Gastroesophageal sphincter (tissue), 3 donors: ENCODE results near the gene AP3B2.

Experiments used
- POLR2AphosphoS5 ChIP-seq: sonication (generic); formaldehyde crosslinking; IDR thresholded peaks from one replicate; pipeline ENCODE4 v1.6.1; 2017; ENCODE audit warnings: antibody characterized with exemption
- TF ChIP-seq, protein P1 (sequence below), 4 experiments: fragments of 200-600 bp in 2 of 4; fragments of 450-650 bp in 2 of 4; sonication (generic) in 1 of 4; IDR thresholded peaks; one replicate each; pipeline ENCODE4 v1.5.1; 2017 to 2019; ENCODE audit warnings: antibody characterized with exemption in 4 of 4, mild to moderate bottlenecking in 2 of 4, moderate library complexity in 2 of 4

DNA sequence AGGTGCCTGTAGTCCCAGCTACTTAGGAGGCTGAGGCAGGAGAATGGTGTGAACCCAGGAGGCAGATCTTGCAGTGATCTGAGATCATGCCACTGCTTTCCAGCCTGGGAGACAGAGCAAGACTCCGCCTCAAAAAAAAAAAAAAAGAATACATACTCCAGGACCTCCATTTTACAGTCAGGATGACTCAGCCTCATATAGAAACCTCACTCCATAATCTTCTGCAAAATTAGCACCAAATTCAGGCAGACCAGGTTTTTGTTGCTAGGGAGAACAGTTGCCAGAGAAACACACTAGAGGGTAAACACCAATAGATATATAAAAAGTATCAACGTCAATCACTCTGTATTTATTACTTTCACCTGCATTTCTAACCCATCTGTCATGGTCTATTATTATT is 28.3 kb upstream of the AP3B2 start:
- TF ChIP-seq POLR2AphosphoS5: no peak
- TF ChIP-seq, protein P1, sequence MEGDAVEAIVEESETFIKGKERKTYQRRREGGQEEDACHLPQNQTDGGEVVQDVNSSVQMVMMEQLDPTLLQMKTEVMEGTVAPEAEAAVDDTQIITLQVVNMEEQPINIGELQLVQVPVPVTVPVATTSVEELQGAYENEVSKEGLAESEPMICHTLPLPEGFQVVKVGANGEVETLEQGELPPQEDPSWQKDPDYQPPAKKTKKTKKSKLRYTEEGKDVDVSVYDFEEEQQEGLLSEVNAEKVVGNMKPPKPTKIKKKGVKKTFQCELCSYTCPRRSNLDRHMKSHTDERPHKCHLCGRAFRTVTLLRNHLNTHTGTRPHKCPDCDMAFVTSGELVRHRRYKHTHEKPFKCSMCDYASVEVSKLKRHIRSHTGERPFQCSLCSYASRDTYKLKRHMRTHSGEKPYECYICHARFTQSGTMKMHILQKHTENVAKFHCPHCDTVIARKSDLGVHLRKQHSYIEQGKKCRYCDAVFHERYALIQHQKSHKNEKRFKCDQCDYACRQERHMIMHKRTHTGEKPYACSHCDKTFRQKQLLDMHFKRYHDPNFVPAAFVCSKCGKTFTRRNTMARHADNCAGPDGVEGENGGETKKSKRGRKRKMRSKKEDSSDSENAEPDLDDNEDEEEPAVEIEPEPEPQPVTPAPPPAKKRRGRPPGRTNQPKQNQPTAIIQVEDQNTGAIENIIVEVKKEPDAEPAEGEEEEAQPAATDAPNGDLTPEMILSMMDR (IDR thresholded peaks at IDR 0.05): no peak
